Pancreas (tissue), 10 donors: ENCODE measurements around the gene N4BP2. TPM values are rescaled to one million over a fixed set of nuclear protein-coding genes. Genes with fewer than 3 reads are reported as not detected.

Source experiments
- ATAC-seq, 4 donors: fragments of 200-7000 bp; cut with Tn5 transposase; one replicate each; pipeline versions ENCODE4 v1.8.0 to v1.9.1; 2020; ENCODE audit warnings: mild to moderate bottlenecking in 4 of 4, moderate library complexity in 4 of 4
- DNase-seq, 6 donors: peaks; one replicate each; pipeline ENCODE4 v3.0.0-alpha.2; 2020
- FAIRE-seq: peaks from 2 replicates; lab custom pipeline; 2012; peaks lifted over from hg19 to GRCh38; lab: Jason Lieb, UNC
- H3K27ac ChIP-seq, 4 donors: fragments of 200-600 bp; sonication (generic); 1 replicate in 3 of 4; 2 replicates in 1 of 4; pipeline versions ENCODE4 v1.5.0 to v1.8.0; 2020
- H3K27me3 ChIP-seq, 4 donors: fragments of 200-600 bp; one replicate each; pipeline ENCODE4 v1.8.0; 2021
- H3K36me3 ChIP-seq, 3 donors: fragments of 200-600 bp; sonication (generic) in 1 of 3; one replicate each; pipeline versions ENCODE4 v1.5.0 to v1.8.0; 2020 to 2021
- H3K4me1 ChIP-seq, 3 donors: fragments of 200-600 bp; one replicate each; pipeline ENCODE4 v1.8.0; 2021
- H3K4me3 ChIP-seq, 4 donors: fragments of 200-600 bp; sonication (generic) in 2 of 4; one replicate each; pipeline versions ENCODE4 v1.5.0 to v1.8.0; 2020 to 2021
- H3K9me3 ChIP-seq, 4 donors: fragments of 200-600 bp; one replicate each; pipeline ENCODE4 v1.8.0; 2021
- CTCF ChIP-seq, 4 donors: fragments of 200-600 bp; sonication (generic) in 3 of 4; IDR thresholded peaks; one replicate each; pipeline versions ENCODE4 v1.5.0 to v1.8.0; 2021; ENCODE audit warnings: antibody characterized with exemption in 4 of 4
- WGBS, 2 donors: extraction: QIAGEN DNeasy Blood & Tissue Kit; methylation state at CpG; one replicate each; pipeline ENCODE4 v1.1.7; 2013; 5-methylcytosine and 5-hydroxymethylcytosine counted together
- intact Hi-C, 3 donors: fragments of 100-400 bp; cut with DNase I; formaldehyde crosslinking; loops; one replicate each; pipeline versions ENCODE4 v1.11.1 to v1.14.2; 2022
- polyA plus RNA-seq, 2 donors: library from polyadenylated mRNA; stranded (reverse); fragments of 200-250 nt; gene quantifications; one replicate each; pipeline ENCODE4 v1.2.3, GENCODE V29; 2013
- total RNA-seq, 6 donors: library from RNA; stranded (reverse); fragmentation: NEBNext Ultra II Directional in 4 of 6; extraction: Animal tissue kit (Norgen Biotek cat#: 25700) in 4 of 6; gene quantifications; one replicate each; pipeline versions ENCODE4 v1.2.1 to v1.2.4, GENCODE V29; 2021 to 2023
- donor health status: healthy with polysubstance abuse.
- donor health status: DM: no; HTN: no; CAD: no; lungs with moderate emphysema.
- donor health status: DM: no; HTN: no; CAD: no.
- donor health status: control.
- donor health status: control.
- donor health status: Bipolar disorder and iron deficiency.
- donor health status: DM: yes; HTN: yes; CAD: no.
- donor health status: DM: no; HTN: no; CAD: no.
- donor health status: DM: no; HTN: no; CAD: no.
- donor health status: DM: yes; HTN: yes; CAD: no.

N4BP2 gene
- total and polyA plus RNA-seq, 8 donors: 1.6 to 13.4 (median 11.2) TPM

GRCh38 chr4:40192114-40193015 lies 135.7 kb downstream of the N4BP2 start:
- 72 to 82% methylated on average over 8 of the region's 8 CpGs for WGBS, 2 donors

GRCh38 chr4:40193016-40193571 lies 136.4 kb downstream of the N4BP2 start:
- intact Hi-C loops: no loop called here
- no peaks in the 10 kb centered on the region for H3K9me3 ChIP-seq
- H3K27me3 ChIP-seq: no peaks in the 10 kb centered on the region
- H3K36me3 ChIP-seq: no peaks in the 10 kb centered on the region
- H3K4me3 ChIP-seq: no peak overlapping the region
- FAIRE-seq: no peak
- no peak for DNase-seq
- 81 to 84% methylated on average over 11 of the region's 11 CpGs for WGBS, 2 donors
- no peak overlapping the region for H3K27ac ChIP-seq
- TF ChIP-seq CTCF (IDR thresholded peaks at IDR 0.05): no peak
- ATAC-seq: no peak
- peaks cover 0 to 22% (median 5%) of the 10 kb centered on the region in 3 donors for H3K4me1 ChIP-seq

More at GRCh38 chr4:40192114-40193015, 135.7 kb downstream of the N4BP2 start:
- Histone ChIP-seq H3K4me1 (peaks cover 0 to 22% (median 5%) of the 10 kb centered on the region in 3 donors), H3K9me3 (no peaks in the 10 kb centered on the region), H3K27me3 (no peaks in the 10 kb centered on the region), H3K4me3 (no peak overlapping the region), H3K27ac (no peak overlapping the region), H3K36me3 (no peaks in the 10 kb centered on the region)
- TF ChIP-seq CTCF (IDR thresholded peaks at IDR 0.05): no peak
- ATAC-seq (no peak), DNase-seq (no peak), FAIRE-seq (no peak)
- intact Hi-C loops: no loop called here

- Histone ChIP-seq H3K27ac (no peak overlapping the region), H3K27me3 (no peaks in the 10 kb centered on the region), H3K9me3 (no peaks in the 10 kb centered on the region), H3K4me1 (peaks cover 0 to 22% (median 5%) of the 10 kb centered on the region in 3 donors), H3K36me3 (no peaks in the 10 kb centered on the region), H3K4me3 (no peak overlapping the region)
- WGBS, 2 donors: 91 to 92% methylated on average over 7 of the region's 7 CpGs
- DNase-seq (no peak), FAIRE-seq (no peak), ATAC-seq (no peak)
- intact Hi-C loops: no loop called here
- no peak for TF ChIP-seq CTCF (IDR thresholded peaks at IDR 0.05)
These were observed 136.9 kb downstream of the N4BP2 start for GRCh38 chr4:40193578-40193977.

GRCh38 chr4:40194602-40195161 lies 138.0 kb downstream of the N4BP2 start:
- Histone ChIP-seq H3K4me1 (peaks cover 0 to 22% (median 5%) of the 10 kb centered on the region in 3 donors), H3K36me3 (no peaks in the 10 kb centered on the region), H3K4me3 (no peak overlapping the region), H3K27me3 (no peaks in the 10 kb centered on the region), H3K27ac (no peak overlapping the region), H3K9me3 (no peaks in the 10 kb centered on the region)
- no peak for TF ChIP-seq CTCF (IDR thresholded peaks at IDR 0.05)
- intact Hi-C loops: no loop called here
- 77% methylated on average over 14 of the region's 14 CpGs for WGBS, 2 donors
- FAIRE-seq (no peak), ATAC-seq (no peak), DNase-seq (no peak)
